ENCODE measurements around the gene FOXC1.
A peak's percentile ranks its signal among the peaks of the same experiment; 100 is the strongest.

The FOXC1 gene

GRCh38 chr6:1612974-1613306 lies 3.2 kb downstream of the FOXC1 start:
- peak; percentile 21 for DNase-seq

GRCh38 chr6:1613346-1613687 lies 3.6 kb downstream of the FOXC1 start:
- no peak for DNase-seq

- DNase-seq, result peak; percentile 42
Observed at GRCh38 chr6:1613688-1614447, 4.2 kb downstream of the FOXC1 start.

- DNase-seq, result no peak
Observed at GRCh38 chr6:1614448-1615150, 4.9 kb downstream of the FOXC1 start.

- no peak for DNase-seq
Observed at GRCh38 chr6:1615151-1615852, 5.6 kb downstream of the FOXC1 start.

- no peak for DNase-seq
Observed at GRCh38 chr6:1615853-1616420, 6.2 kb downstream of the FOXC1 start.

- DNase-seq, result no peak
Observed at GRCh38 chr6:1616701-1617463, 7.2 kb downstream of the FOXC1 start.

- no peak for DNase-seq
Observed at GRCh38 chr6:1617466-1618310, 8.0 kb downstream of the FOXC1 start.

- DNase-seq, result no peak
Observed at GRCh38 chr6:1618311-1619097, 8.8 kb downstream of the FOXC1 start.

GRCh38 chr6:1619098-1619672 lies 9.5 kb downstream of the FOXC1 start:
- DNase-seq, result no peak

GRCh38 chr6:1619673-1620503 lies 10.2 kb downstream of the FOXC1 start:
- no peak for DNase-seq

GRCh38 chr6:1620504-1621069 lies 10.9 kb downstream of the FOXC1 start:
- no peak for DNase-seq

GRCh38 chr6:1621070-1621701 lies 11.5 kb downstream of the FOXC1 start:
- DNase-seq, result no peak

GRCh38 chr6:1622220-1622850 lies 12.6 kb downstream of the FOXC1 start:
- DNase-seq, result no peak

GRCh38 chr6:1622851-1623768 lies 13.4 kb downstream of the FOXC1 start:
- DNase-seq, result no peak

GRCh38 chr6:1623769-1624057 lies 14.0 kb downstream of the FOXC1 start:
- no peak for DNase-seq

- no peak for DNase-seq
Observed at GRCh38 chr6:1624058-1624850, 14.5 kb downstream of the FOXC1 start.

Measured in NCI-H82 (cell line).